GM23338 (cell line): ENCODE data around the gene C4BPB.

Experiments
- CREB1 ChIP-seq: fragments of 250-450 bp; sonication (Bioruptor Pico); IDR thresholded peaks from 2 replicates; pipeline ENCODE4 v1.5.0; 2020; ENCODE audit warnings: low read depth, mild to moderate bottlenecking, moderate library complexity
- EZH2 ChIP-seq: fragments of 200-600 bp; sonication (generic); IDR thresholded peaks from one replicate; pipeline ENCODE4 v1.8.0; 2017; ENCODE audit warnings: antibody characterized with exemption, mild to moderate bottlenecking, low read depth; ENCODE audit not compliant: unreplicated experiment
- EZH2phosphoT487 ChIP-seq: fragments of 200-600 bp; sonication (generic); IDR thresholded peaks from one replicate; pipeline ENCODE4 v1.8.1; 2018; ENCODE audit warnings: antibody characterized with exemption; ENCODE audit not compliant: unreplicated experiment
- JUNB ChIP-seq: IDR thresholded peaks from one replicate; pipeline ENCODE4 v1.6.1; 2016; ENCODE audit warnings: antibody characterized with exemption; ENCODE audit not compliant: unreplicated experiment
- POLR2AphosphoS5 ChIP-seq: IDR thresholded peaks from 2 replicates; pipeline ENCODE4 v1.6.1; 2016; ENCODE audit warnings: antibody characterized with exemption, low read depth
- STAT1 ChIP-seq: IDR thresholded peaks from one replicate; pipeline ENCODE4 v1.6.1; 2016; ENCODE audit warnings: antibody characterized with exemption; ENCODE audit not compliant: unreplicated experiment
- ZNF114 ChIP-seq: fragments of 250-450 bp; sonication (Bioruptor Pico); IDR thresholded peaks from 2 replicates; pipeline ENCODE4 v1.5.0; 2020; ENCODE audit warnings: mild to moderate bottlenecking, moderate library complexity
- ZNF331 ChIP-seq: fragments of 250-450 bp; sonication (Bioruptor Pico); IDR thresholded peaks from 2 replicates; pipeline ENCODE4 v1.5.0; 2020; ENCODE audit warnings: low read depth, mild to moderate bottlenecking, moderate library complexity
- TF ChIP-seq, protein P1 (sequence below), 2 experiments: fragments of 200-600 bp in 1 of 2; sonication (generic) in 1 of 2; conservative IDR thresholded peaks; 2 replicates each; pipeline versions ENCODE4 v1.5.1 to v1.6.1; 2016 to 2017; ENCODE audit warnings: antibody characterized with exemption in 2 of 2, low read depth in 2 of 2, mild to moderate bottlenecking in 2 of 2, moderate library complexity in 1 of 2
- TF ChIP-seq, protein P2 (sequence below): IDR thresholded peaks from one replicate; pipeline ENCODE4 v1.6.1; 2018; ENCODE audit warnings: antibody characterized with exemption; ENCODE audit not compliant: unreplicated experiment
- TF ChIP-seq, protein P3 (sequence below): IDR thresholded peaks from 2 replicates; pipeline ENCODE4 v1.6.1; 2016; ENCODE audit warnings: antibody characterized with exemption
- TF ChIP-seq, protein P4 (sequence below): fragments of 250-450 bp; sonication (Bioruptor Pico); IDR thresholded peaks from 2 replicates; pipeline ENCODE4 v1.5.0; 2020; ENCODE audit warnings: mild to moderate bottlenecking, moderate library complexity

DNA sequence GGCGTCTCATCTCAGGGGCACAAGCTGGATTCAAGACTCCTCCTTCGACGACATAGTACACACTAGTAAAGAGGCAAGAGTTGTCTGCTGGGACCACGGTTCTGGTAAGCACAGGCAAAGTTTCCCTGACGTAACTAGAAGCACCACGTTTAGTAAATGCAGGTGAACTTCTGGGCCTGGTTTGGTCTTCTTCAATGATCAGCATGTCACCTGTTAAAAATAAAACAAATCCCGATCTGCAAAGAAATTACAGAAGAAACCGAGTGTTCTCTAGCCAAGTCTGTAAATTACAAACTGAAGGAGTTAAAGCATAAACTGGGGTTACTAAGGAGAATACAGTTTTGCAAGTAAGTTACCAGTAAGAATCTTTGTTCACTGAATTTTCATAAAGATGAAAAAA, 39.1 kb upstream of the C4BPB start:
- TF ChIP-seq, protein P1, sequence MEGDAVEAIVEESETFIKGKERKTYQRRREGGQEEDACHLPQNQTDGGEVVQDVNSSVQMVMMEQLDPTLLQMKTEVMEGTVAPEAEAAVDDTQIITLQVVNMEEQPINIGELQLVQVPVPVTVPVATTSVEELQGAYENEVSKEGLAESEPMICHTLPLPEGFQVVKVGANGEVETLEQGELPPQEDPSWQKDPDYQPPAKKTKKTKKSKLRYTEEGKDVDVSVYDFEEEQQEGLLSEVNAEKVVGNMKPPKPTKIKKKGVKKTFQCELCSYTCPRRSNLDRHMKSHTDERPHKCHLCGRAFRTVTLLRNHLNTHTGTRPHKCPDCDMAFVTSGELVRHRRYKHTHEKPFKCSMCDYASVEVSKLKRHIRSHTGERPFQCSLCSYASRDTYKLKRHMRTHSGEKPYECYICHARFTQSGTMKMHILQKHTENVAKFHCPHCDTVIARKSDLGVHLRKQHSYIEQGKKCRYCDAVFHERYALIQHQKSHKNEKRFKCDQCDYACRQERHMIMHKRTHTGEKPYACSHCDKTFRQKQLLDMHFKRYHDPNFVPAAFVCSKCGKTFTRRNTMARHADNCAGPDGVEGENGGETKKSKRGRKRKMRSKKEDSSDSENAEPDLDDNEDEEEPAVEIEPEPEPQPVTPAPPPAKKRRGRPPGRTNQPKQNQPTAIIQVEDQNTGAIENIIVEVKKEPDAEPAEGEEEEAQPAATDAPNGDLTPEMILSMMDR (conservative IDR thresholded peaks at IDR 0.05; ENCODE audit: low read depth in 2 of 2): no peak
- TF ChIP-seq EZH2phosphoT487 (no peak), EZH2 (no peak), POLR2AphosphoS5 (no peak), CREB1 (CRISPR knock-in tag) (no peak), JUNB (no peak), ZNF114 (CRISPR knock-in tag) (no peak), ZNF331 (CRISPR knock-in tag) (no peak), STAT1 (no peak)
- TF ChIP-seq, protein P2, sequence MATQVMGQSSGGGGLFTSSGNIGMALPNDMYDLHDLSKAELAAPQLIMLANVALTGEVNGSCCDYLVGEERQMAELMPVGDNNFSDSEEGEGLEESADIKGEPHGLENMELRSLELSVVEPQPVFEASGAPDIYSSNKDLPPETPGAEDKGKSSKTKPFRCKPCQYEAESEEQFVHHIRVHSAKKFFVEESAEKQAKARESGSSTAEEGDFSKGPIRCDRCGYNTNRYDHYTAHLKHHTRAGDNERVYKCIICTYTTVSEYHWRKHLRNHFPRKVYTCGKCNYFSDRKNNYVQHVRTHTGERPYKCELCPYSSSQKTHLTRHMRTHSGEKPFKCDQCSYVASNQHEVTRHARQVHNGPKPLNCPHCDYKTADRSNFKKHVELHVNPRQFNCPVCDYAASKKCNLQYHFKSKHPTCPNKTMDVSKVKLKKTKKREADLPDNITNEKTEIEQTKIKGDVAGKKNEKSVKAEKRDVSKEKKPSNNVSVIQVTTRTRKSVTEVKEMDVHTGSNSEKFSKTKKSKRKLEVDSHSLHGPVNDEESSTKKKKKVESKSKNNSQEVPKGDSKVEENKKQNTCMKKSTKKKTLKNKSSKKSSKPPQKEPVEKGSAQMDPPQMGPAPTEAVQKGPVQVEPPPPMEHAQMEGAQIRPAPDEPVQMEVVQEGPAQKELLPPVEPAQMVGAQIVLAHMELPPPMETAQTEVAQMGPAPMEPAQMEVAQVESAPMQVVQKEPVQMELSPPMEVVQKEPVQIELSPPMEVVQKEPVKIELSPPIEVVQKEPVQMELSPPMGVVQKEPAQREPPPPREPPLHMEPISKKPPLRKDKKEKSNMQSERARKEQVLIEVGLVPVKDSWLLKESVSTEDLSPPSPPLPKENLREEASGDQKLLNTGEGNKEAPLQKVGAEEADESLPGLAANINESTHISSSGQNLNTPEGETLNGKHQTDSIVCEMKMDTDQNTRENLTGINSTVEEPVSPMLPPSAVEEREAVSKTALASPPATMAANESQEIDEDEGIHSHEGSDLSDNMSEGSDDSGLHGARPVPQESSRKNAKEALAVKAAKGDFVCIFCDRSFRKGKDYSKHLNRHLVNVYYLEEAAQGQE: no peak
- TF ChIP-seq, protein P3, sequence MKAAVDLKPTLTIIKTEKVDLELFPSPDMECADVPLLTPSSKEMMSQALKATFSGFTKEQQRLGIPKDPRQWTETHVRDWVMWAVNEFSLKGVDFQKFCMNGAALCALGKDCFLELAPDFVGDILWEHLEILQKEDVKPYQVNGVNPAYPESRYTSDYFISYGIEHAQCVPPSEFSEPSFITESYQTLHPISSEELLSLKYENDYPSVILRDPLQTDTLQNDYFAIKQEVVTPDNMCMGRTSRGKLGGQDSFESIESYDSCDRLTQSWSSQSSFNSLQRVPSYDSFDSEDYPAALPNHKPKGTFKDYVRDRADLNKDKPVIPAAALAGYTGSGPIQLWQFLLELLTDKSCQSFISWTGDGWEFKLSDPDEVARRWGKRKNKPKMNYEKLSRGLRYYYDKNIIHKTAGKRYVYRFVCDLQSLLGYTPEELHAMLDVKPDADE: no peak
- TF ChIP-seq, protein P4, sequence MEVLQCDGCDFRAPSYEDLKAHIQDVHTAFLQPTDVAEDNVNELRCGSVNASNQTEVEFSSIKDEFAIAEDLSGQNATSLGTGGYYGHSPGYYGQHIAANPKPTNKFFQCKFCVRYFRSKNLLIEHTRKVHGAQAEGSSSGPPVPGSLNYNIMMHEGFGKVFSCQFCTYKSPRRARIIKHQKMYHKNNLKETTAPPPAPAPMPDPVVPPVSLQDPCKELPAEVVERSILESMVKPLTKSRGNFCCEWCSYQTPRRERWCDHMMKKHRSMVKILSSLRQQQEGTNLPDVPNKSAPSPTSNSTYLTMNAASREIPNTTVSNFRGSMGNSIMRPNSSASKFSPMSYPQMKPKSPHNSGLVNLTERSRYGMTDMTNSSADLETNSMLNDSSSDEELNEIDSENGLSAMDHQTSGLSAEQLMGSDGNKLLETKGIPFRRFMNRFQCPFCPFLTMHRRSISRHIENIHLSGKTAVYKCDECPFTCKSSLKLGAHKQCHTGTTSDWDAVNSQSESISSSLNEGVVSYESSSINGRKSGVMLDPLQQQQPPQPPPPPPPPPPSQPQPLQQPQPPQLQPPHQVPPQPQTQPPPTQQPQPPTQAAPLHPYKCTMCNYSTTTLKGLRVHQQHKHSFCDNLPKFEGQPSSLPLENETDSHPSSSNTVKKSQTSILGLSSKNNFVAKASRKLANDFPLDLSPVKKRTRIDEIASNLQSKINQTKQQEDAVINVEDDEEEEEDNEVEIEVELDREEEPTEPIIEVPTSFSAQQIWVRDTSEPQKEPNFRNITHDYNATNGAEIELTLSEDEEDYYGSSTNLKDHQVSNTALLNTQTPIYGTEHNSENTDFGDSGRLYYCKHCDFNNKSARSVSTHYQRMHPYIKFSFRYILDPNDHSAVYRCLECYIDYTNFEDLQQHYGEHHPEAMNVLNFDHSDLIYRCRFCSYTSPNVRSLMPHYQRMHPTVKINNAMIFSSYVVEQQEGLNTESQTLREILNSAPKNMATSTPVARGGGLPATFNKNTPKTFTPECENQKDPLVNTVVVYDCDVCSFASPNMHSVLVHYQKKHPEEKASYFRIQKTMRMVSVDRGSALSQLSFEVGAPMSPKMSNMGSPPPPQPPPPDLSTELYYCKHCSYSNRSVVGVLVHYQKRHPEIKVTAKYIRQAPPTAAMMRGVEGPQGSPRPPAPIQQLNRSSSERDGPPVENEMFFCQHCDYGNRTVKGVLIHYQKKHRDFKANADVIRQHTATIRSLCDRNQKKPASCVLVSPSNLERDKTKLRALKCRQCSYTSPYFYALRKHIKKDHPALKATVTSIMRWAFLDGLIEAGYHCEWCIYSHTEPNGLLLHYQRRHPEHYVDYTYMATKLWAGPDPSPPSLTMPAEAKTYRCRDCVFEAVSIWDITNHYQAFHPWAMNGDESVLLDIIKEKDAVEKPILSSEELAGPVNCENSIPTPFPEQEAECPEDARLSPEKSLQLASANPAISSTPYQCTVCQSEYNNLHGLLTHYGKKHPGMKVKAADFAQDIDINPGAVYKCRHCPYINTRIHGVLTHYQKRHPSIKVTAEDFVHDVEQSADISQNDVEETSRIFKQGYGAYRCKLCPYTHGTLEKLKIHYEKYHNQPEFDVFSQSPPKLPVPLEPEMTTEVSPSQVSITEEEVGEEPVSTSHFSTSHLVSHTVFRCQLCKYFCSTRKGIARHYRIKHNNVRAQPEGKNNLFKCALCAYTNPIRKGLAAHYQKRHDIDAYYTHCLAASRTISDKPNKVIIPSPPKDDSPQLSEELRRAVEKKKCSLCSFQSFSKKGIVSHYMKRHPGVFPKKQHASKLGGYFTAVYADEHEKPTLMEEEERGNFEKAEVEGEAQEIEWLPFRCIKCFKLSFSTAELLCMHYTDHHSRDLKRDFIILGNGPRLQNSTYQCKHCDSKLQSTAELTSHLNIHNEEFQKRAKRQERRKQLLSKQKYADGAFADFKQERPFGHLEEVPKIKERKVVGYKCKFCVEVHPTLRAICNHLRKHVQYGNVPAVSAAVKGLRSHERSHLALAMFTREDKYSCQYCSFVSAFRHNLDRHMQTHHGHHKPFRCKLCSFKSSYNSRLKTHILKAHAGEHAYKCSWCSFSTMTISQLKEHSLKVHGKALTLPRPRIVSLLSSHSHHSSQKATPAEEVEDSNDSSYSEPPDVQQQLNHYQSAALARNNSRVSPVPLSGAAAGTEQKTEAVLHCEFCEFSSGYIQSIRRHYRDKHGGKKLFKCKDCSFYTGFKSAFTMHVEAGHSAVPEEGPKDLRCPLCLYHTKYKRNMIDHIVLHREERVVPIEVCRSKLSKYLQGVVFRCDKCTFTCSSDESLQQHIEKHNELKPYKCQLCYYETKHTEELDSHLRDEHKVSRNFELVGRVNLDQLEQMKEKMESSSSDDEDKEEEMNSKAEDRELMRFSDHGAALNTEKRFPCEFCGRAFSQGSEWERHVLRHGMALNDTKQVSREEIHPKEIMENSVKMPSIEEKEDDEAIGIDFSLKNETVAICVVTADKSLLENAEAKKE (CRISPR knock-in tag): no peak
